H9 (cell line): Measurements from ENCODE around the gene PITRM1. TPM values are rescaled to one million over a fixed set of nuclear protein-coding genes. Genes with fewer than 3 reads are reported as not detected.

Experiments
- DNase-seq: peaks from one replicate; pipeline ENCODE4 v3.0.0-alpha.2; 2017
- H2AFZ ChIP-seq: one replicate; pipeline ENCODE4 v1.6.1; 2013; ENCODE audit warnings: mild to moderate bottlenecking, low read length, control low read depth, moderate library complexity
- H2AK5ac ChIP-seq: 2 replicates; pipeline ENCODE4 v1.6.1; 2013; ENCODE audit warnings: low read length, control low read depth, mixed read lengths; ENCODE audit not compliant: insufficient read length
- H2BK120ac ChIP-seq: one replicate; pipeline ENCODE4 v1.6.1; 2013; ENCODE audit warnings: low read depth, mild to moderate bottlenecking, low read length, control low read depth, inconsistent platforms; ENCODE audit not compliant: poor library complexity, severe bottlenecking
- H2BK12ac ChIP-seq: 2 replicates; pipeline ENCODE4 v1.6.1; 2013; ENCODE audit warnings: low read length, control low read depth, mixed read lengths, low read depth; ENCODE audit not compliant: insufficient read length
- H2BK15ac ChIP-seq: 2 replicates; pipeline ENCODE4 v1.6.1; 2013; ENCODE audit warnings: low read depth, low read length, control low read depth
- H2BK20ac ChIP-seq: one replicate; pipeline ENCODE4 v1.6.1; 2013; ENCODE audit warnings: low read depth, mild to moderate bottlenecking, low read length, control low read depth, inconsistent platforms; ENCODE audit not compliant: poor library complexity, severe bottlenecking
- H2BK5ac ChIP-seq: 2 replicates; pipeline ENCODE4 v1.6.1; 2013; ENCODE audit warnings: low read length, control low read depth, mixed read lengths; ENCODE audit not compliant: insufficient read length
- H3K14ac ChIP-seq: 2 replicates; pipeline ENCODE4 v1.6.1; 2013; ENCODE audit warnings: low read length, control low read depth; ENCODE audit not compliant: insufficient read depth
- H3K18ac ChIP-seq: 2 replicates; pipeline ENCODE4 v1.6.1; 2013; ENCODE audit warnings: low read depth, mild to moderate bottlenecking, mixed read lengths, low read length, control low read depth; ENCODE audit not compliant: insufficient read length
- H3K23ac ChIP-seq: 2 replicates; pipeline ENCODE4 v1.6.1; 2013; ENCODE audit warnings: low read length, control low read depth, mixed read lengths, low read depth; ENCODE audit not compliant: insufficient read length
- H3K23me2 ChIP-seq: 2 replicates; pipeline ENCODE4 v1.6.1; 2013; ENCODE audit warnings: low read depth, mild to moderate bottlenecking, mixed read lengths, low read length, control low read depth; ENCODE audit not compliant: insufficient read length, poor library complexity, severe bottlenecking
- H3K27ac ChIP-seq: 2 replicates; pipeline ENCODE4 v1.5.1; 2013; ENCODE audit warnings: low read length, control low read depth, mixed read lengths, low read depth; ENCODE audit not compliant: insufficient read length
- H3K27me3 ChIP-seq: 2 replicates; pipeline ENCODE4 v1.6.1; 2013; ENCODE audit warnings: low read length, control low read depth, inconsistent platforms; ENCODE audit not compliant: insufficient read depth
- H3K4ac ChIP-seq: 2 replicates; pipeline ENCODE4 v1.6.1; 2013; ENCODE audit warnings: low read depth, mild to moderate bottlenecking, control low read depth, inconsistent platforms, low read length, moderate library complexity
- H3K4me1 ChIP-seq: 2 replicates; pipeline ENCODE4 v1.6.1; 2013; ENCODE audit warnings: low read length, control low read depth, inconsistent platforms; ENCODE audit not compliant: insufficient read depth
- H3K4me2 ChIP-seq: 2 replicates; pipeline ENCODE4 v1.6.1; 2013; ENCODE audit warnings: low read length, control low read depth, mixed read lengths; ENCODE audit not compliant: insufficient read length, insufficient read depth
- H3K56ac ChIP-seq: 2 replicates; pipeline ENCODE4 v1.6.1; 2013; ENCODE audit warnings: low read depth, mild to moderate bottlenecking, mixed read lengths, low read length, control low read depth; ENCODE audit not compliant: insufficient read length
- H3K79me1 ChIP-seq: 2 replicates; pipeline ENCODE4 v1.6.1; 2013; ENCODE audit warnings: low read depth, mild to moderate bottlenecking, moderate library complexity, low read length, control low read depth, inconsistent platforms; ENCODE audit not compliant: insufficient read depth, poor library complexity, severe bottlenecking
- H3K79me2 ChIP-seq: 2 replicates; pipeline ENCODE4 v1.6.1; 2013; ENCODE audit warnings: low read length, control low read depth, inconsistent platforms; ENCODE audit not compliant: insufficient read depth
- H3K9ac ChIP-seq: 2 replicates; pipeline ENCODE4 v1.6.1; 2013; ENCODE audit warnings: low read length, control low read depth, mixed read lengths; ENCODE audit not compliant: insufficient read length; ENCODE audit errors: extremely low read depth
- H3K9me3 ChIP-seq: one replicate; pipeline ENCODE4 v1.6.1; 2013; ENCODE audit warnings: low read depth, low read length, inconsistent platforms; ENCODE audit not compliant: control insufficient read depth
- H3T11ph ChIP-seq: one replicate; pipeline ENCODE4 v1.6.1; 2013; ENCODE audit warnings: mild to moderate bottlenecking, low read length, control low read depth, inconsistent platforms
- H4K20me1 ChIP-seq: one replicate; pipeline ENCODE4 v1.6.1; 2013; ENCODE audit not compliant: control insufficient read depth, insufficient read length, insufficient read depth
- H4K5ac ChIP-seq: 2 replicates; pipeline ENCODE4 v1.6.1; 2013; ENCODE audit warnings: low read depth, mild to moderate bottlenecking, mixed read lengths, low read length, control low read depth; ENCODE audit not compliant: insufficient read length
- H4K8ac ChIP-seq: replicated peaks from 2 replicates; pipeline ENCODE4 v1.6.1; 2013; ENCODE audit warnings: low read length, control low read depth, mixed read lengths, low read depth; ENCODE audit not compliant: insufficient read length
- H4K91ac ChIP-seq: 2 replicates; pipeline ENCODE4 v1.6.1; 2013; ENCODE audit warnings: low read depth, mild to moderate bottlenecking, moderate library complexity, mixed read lengths, low read length, control low read depth; ENCODE audit not compliant: insufficient read length
- H3K27ac Mint-ChIP-seq, 3 experiments: 2 replicates in 2 of 3; 3 replicates in 1 of 3; pipeline ENCODE4 v1.8.0; 2020 to 2021; ENCODE audit warnings: mixed read lengths in 3 of 3, mild to moderate bottlenecking in 1 of 3, moderate library complexity in 1 of 3
- H3K27me3 Mint-ChIP-seq: 2 replicates; pipeline ENCODE4 v1.8.0; 2021; ENCODE audit warnings: low read depth, mild to moderate bottlenecking, moderate library complexity, mixed read lengths
- H3K36me3 Mint-ChIP-seq, 3 experiments: 2 replicates in 2 of 3; 3 replicates in 1 of 3; pipeline ENCODE4 v1.8.0; 2020 to 2021; ENCODE audit warnings: low read depth in 3 of 3, mixed read lengths in 3 of 3; ENCODE audit not compliant: insufficient read depth in 1 of 3
- H3K4me1 Mint-ChIP-seq, 2 experiments: 2 replicates each; pipeline ENCODE4 v1.8.0; 2020; ENCODE audit warnings: mixed read lengths in 2 of 2
- H3K4me3 Mint-ChIP-seq, 2 experiments: 2 replicates in 1 of 2; 3 replicates in 1 of 2; pipeline ENCODE4 v1.8.0; 2020 to 2021; ENCODE audit warnings: mild to moderate bottlenecking in 2 of 2, mixed read lengths in 2 of 2, moderate library complexity in 1 of 2
- H3K9me3 Mint-ChIP-seq, 2 experiments: 2 replicates in 1 of 2; 3 replicates in 1 of 2; pipeline ENCODE4 v1.8.0; 2020; ENCODE audit warnings: mild to moderate bottlenecking in 2 of 2, mixed read lengths in 2 of 2, moderate library complexity in 1 of 2
- CTCF ChIP-seq: fragments of 200-600 bp; sonication (generic); conservative IDR thresholded peaks from 3 replicates; pipeline ENCODE4 v1.8.0; 2021; ENCODE audit warnings: antibody characterized with exemption, mild to moderate bottlenecking
- WGBS: extraction: QIAGEN DNeasy Blood & Tissue Kit; methylation state at CpG from one replicate; pipeline ENCODE4 v1.1.7; 2013; ENCODE audit warnings: missing lambda C conversion rate, low lambda C conversion rate, mixed read lengths; ENCODE audit not compliant: insufficient read length; ENCODE audit errors: extremely low coverage; 5-methylcytosine and 5-hydroxymethylcytosine counted together
- total RNA-seq: library from RNA; stranded (reverse); gene quantifications from 2 replicates; pipeline ENCODE4 v1.2.1, GENCODE V29; 2021

PITRM1 gene
- total RNA-seq, 1 experiment from 2014 or later = 27.8 TPM

GRCh38 chr10:3126249-3126648, 46.3 kb downstream of the PITRM1 start:
- H3K27me3 ChIP-seq = no peaks in the 10 kb centered on the region
- no peak overlapping the region for H3K9ac ChIP-seq
- H4K91ac ChIP-seq = no peak overlapping the region
- Mint-ChIP-seq H3K36me3 (peaks cover 31 to 82% (median 80%) of the 10 kb centered on the region in 3 experiments), H3K9me3 (no peaks in the 10 kb centered on the region), H3K27me3 (no peaks in the 10 kb centered on the region), H3K27ac (peak overlapping the region in 2 of 3 experiments; percentile 66 to 85; a peak in 3 of 7 replicates), H3K4me3 (no peak overlapping the region), H3K4me1 (no peaks in the 10 kb centered on the region)
- no peak overlapping the region for H3K23ac ChIP-seq
- H2BK20ac ChIP-seq = no peak overlapping the region
- H2BK15ac ChIP-seq = no peak overlapping the region
- no peaks in the 10 kb centered on the region for H3K4me1 ChIP-seq
- no peak overlapping the region for H2AK5ac ChIP-seq
- no peaks in the 10 kb centered on the region for H4K20me1 ChIP-seq
- H2BK5ac ChIP-seq = no peak overlapping the region
- no peak overlapping the region for H3K56ac ChIP-seq
- H3K4ac ChIP-seq = no peak overlapping the region
- no peaks in the 10 kb centered on the region for H3K23me2 ChIP-seq
- H4K5ac ChIP-seq = no peak overlapping the region
- no peak overlapping the region for H3K4me2 ChIP-seq
- no peak overlapping the region for H4K8ac ChIP-seq
- no peak overlapping the region for H3T11ph ChIP-seq
- no peak overlapping the region for H2BK12ac ChIP-seq
- no peak overlapping the region for H2AFZ ChIP-seq
- no peaks in the 10 kb centered on the region for H3K9me3 ChIP-seq
- no peak overlapping the region for H2BK120ac ChIP-seq
- H3K27ac ChIP-seq = no peak overlapping the region
- H3K18ac ChIP-seq = no peak overlapping the region
- no peaks in the 10 kb centered on the region for H3K79me2 ChIP-seq
- WGBS = no CpG with 5 or more reads among the region's 15 CpGs
- no peak for DNase-seq
- TF ChIP-seq CTCF = no peak
- H3K79me1 ChIP-seq = no peaks in the 10 kb centered on the region
- no peak overlapping the region; the same call in 1 of the 2 replicates for H3K14ac ChIP-seq
